ENCODE measurements around the gene STMN1. TPM values are rescaled to one million over a fixed set of nuclear protein-coding genes. Genes with fewer than 3 reads are reported as not detected.

Gene STMN1
- total and polyA plus RNA-seq, 9 of the 15 experiments (the other 6 are each of a cell fraction or from before 2014, with no cell fraction given) = 269 to 2,153 (median 595) TPM

- TF ChIP-seq E2F5 (CRISPR knock-in tag; IDR thresholded peaks at IDR 0.05) (peak; percentile 80; the same call in 1 of the 2 replicates), CC2D1A (IDR thresholded peaks at IDR 0.05) (peak; percentile 72; the same call in 1 of the 2 replicates), RB1 (IDR thresholded peaks at IDR 0.05; ENCODE audit: low read depth) (peak; percentile 93), NCOA2 (IDR thresholded peaks at IDR 0.05; ENCODE audit: partially characterized antibody in 2 of 2) (no peak), ZNF146 (CRISPR knock-in tag; IDR thresholded peaks at IDR 0.05; ENCODE audit: unreplicated experiment) (no peak), LCOR (CRISPR knock-in tag; IDR thresholded peaks at IDR 0.05) (0 out of 2 replicates have a peak, but pooled peaks have one; percentile 63), DACH1 (IDR thresholded peaks at IDR 0.05; ENCODE audit: partially characterized antibody) (no peak), SIRT6 (IDR thresholded peaks at IDR 0.05; ENCODE audit: low read depth, low read length) (no peak), YBX1 (IDR thresholded peaks at IDR 0.05) (no peak), MCM7 (IDR thresholded peaks at IDR 0.05) (peak in 1 of 2 experiments; percentile 38; a peak in 1 of 4 replicates), MGA (IDR thresholded peaks at IDR 0.05) (peak; percentile 97), COPS2 (conservative IDR thresholded peaks at IDR 0.05) (no peak)
- TF ChIP-seq, protein P1, sequence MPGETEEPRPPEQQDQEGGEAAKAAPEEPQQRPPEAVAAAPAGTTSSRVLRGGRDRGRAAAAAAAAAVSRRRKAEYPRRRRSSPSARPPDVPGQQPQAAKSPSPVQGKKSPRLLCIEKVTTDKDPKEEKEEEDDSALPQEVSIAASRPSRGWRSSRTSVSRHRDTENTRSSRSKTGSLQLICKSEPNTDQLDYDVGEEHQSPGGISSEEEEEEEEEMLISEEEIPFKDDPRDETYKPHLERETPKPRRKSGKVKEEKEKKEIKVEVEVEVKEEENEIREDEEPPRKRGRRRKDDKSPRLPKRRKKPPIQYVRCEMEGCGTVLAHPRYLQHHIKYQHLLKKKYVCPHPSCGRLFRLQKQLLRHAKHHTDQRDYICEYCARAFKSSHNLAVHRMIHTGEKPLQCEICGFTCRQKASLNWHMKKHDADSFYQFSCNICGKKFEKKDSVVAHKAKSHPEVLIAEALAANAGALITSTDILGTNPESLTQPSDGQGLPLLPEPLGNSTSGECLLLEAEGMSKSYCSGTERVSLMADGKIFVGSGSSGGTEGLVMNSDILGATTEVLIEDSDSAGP (CRISPR knock-in tag; IDR thresholded peaks at IDR 0.05) = peak; percentile 66; the same call in 1 of the 2 replicates
Measured at GRCh38 chr1:25858906-25859789, 47.1 kb downstream of the STMN1 start, which contains the start of gene AUNIP (continued).
